Measurements from ENCODE around the gene SUSD3.

Gene SUSD3

DNA sequence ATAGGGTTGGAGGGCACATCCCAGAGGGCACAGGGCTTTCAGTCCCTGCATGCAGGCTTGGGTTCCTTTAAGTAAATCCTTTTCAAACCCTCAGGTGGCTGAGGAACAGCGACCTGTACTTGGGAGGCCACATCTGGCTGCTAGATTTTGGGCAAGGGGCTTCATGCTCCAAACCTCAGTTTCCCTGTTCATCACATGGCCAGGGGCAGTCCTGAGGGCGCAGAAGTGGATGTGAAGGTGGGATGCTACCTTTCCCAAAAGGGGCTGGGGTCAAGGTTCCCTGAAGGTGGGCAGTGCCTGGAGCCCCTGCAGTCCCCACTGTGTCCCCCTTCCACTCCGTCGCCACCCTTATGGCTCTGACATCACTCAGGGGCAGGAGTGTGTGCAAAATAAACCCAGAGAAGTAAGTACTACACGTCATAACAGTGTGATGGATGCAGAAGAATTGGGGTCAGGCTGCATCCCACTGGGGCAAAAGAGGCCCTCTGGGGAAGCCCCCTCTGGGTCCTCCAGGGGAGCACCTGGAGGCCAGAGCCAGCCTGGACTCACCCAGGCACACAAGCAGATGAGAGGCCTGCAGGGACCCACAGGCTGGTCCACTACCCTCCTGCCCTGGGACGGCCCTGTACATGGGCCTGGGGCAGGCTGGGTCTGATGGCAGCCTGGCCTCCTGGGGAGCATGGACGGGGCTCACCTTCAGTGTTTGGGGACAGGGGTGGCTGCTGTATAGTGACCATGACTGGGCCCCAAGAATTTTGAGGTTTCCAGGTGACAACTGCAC, 35.6 kb downstream of the SUSD3 start:
- no peaks in the 10 kb centered on the region for H3K27me3 ChIP-seq (ENCODE audit: low read depth, low read length)
- no peak overlapping the region for H2AFZ ChIP-seq (ENCODE audit: low read depth, low read length)
- TF ChIP-seq EZH2phosphoT487 (IDR thresholded peaks at IDR 0.05; ENCODE audit: low read depth), result no peak
- TF ChIP-seq, protein P1, sequence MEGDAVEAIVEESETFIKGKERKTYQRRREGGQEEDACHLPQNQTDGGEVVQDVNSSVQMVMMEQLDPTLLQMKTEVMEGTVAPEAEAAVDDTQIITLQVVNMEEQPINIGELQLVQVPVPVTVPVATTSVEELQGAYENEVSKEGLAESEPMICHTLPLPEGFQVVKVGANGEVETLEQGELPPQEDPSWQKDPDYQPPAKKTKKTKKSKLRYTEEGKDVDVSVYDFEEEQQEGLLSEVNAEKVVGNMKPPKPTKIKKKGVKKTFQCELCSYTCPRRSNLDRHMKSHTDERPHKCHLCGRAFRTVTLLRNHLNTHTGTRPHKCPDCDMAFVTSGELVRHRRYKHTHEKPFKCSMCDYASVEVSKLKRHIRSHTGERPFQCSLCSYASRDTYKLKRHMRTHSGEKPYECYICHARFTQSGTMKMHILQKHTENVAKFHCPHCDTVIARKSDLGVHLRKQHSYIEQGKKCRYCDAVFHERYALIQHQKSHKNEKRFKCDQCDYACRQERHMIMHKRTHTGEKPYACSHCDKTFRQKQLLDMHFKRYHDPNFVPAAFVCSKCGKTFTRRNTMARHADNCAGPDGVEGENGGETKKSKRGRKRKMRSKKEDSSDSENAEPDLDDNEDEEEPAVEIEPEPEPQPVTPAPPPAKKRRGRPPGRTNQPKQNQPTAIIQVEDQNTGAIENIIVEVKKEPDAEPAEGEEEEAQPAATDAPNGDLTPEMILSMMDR (IDR thresholded peaks at IDR 0.05; ENCODE audit: low read depth, low read length), result no peak
- peaks cover 7% of the 10 kb centered on the region; the same call in 1 of the 2 replicates for H3K79me2 ChIP-seq (ENCODE audit: low read length)
- H3K27ac ChIP-seq (ENCODE audit: low read length), result peak overlapping the region; percentile 97
- peak overlapping the region; percentile 100 for H3K4me2 ChIP-seq (ENCODE audit: low read length)
- peaks cover 6% of the 10 kb centered on the region for H3K36me3 ChIP-seq (replicated peaks; ENCODE audit: low read depth, low read length)
- H3K9me3 ChIP-seq (ENCODE audit: insufficient read depth, low read length), result peaks cover 12% of the 10 kb centered on the region
- H4K20me1 ChIP-seq (ENCODE audit: insufficient read depth, low read length), result no peaks in the 10 kb centered on the region
- peak overlapping the region; percentile 100; the same call in 1 of the 2 replicates for H3K9ac ChIP-seq (ENCODE audit: low read length)
- H3K4me3 ChIP-seq (ENCODE audit: low read length), result peak overlapping the region; percentile 97
- peaks cover 55% of the 10 kb centered on the region for H3K4me1 ChIP-seq (ENCODE audit: low read length)

DNA sequence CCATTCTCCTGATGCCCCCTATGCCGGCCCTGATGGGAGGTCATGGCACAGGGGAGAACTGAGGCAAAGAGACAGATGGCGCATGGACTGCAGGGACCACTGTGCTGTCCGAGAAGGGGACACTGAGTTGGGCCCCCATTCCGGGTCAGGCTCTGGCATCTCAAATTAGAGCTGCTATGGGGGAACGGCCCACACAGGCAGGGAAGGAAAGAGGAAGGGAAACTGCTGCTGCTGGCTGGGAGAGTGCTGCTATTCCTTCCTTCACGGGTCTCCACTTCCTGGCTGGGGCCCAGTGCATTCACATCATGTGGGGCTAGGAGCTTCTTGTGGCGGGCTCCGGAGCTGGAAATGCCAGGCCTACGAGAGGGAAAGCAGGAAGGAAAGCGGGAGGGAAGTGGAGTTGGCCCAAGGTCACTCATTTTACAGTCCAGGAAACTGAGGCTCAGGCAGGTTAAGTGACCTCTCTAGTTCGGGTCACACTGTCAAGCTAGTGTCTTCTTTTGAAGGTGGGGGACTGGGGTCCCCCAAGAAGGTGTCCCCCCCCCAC, 36.2 kb downstream of the SUSD3 start:
- Histone ChIP-seq H3K79me2 (ENCODE audit: low read length) (peaks cover 7% of the 10 kb centered on the region; the same call in 1 of the 2 replicates), H2AFZ (ENCODE audit: low read depth, low read length) (no peak overlapping the region), H3K27ac (ENCODE audit: low read length) (peak overlapping the region; percentile 97), H4K20me1 (ENCODE audit: insufficient read depth, low read length) (no peaks in the 10 kb centered on the region), H3K9ac (ENCODE audit: low read length) (peak overlapping the region; percentile 100), H3K4me2 (ENCODE audit: low read length) (peak overlapping the region; percentile 100), H3K9me3 (ENCODE audit: insufficient read depth, low read length) (peaks cover 12% of the 10 kb centered on the region), H3K27me3 (ENCODE audit: low read depth, low read length) (no peaks in the 10 kb centered on the region), H3K36me3 (replicated peaks; ENCODE audit: low read depth, low read length) (peaks cover 6% of the 10 kb centered on the region), H3K4me1 (ENCODE audit: low read length) (peaks cover 55% of the 10 kb centered on the region), H3K4me3 (ENCODE audit: low read length) (peak overlapping the region; percentile 97)
- TF ChIP-seq EZH2phosphoT487 (IDR thresholded peaks at IDR 0.05; ENCODE audit: low read depth), result no peak
- TF ChIP-seq, protein P1 (IDR thresholded peaks at IDR 0.05; ENCODE audit: low read depth, low read length), result no peak

- peaks cover 7% of the 10 kb centered on the region; the same call in 1 of the 2 replicates for H3K79me2 ChIP-seq (ENCODE audit: low read length)
- H3K27ac ChIP-seq (ENCODE audit: low read length), result peak overlapping the region; percentile 97
- H4K20me1 ChIP-seq (ENCODE audit: insufficient read depth, low read length), result no peaks in the 10 kb centered on the region
- H3K4me3 ChIP-seq (ENCODE audit: low read length), result peak overlapping the region; percentile 99
- peaks cover 6% of the 10 kb centered on the region for H3K36me3 ChIP-seq (replicated peaks; ENCODE audit: low read depth, low read length)
- TF ChIP-seq EZH2phosphoT487 (IDR thresholded peaks at IDR 0.05; ENCODE audit: low read depth), result no peak
- H3K9me3 ChIP-seq (ENCODE audit: insufficient read depth, low read length), result peaks cover 12% of the 10 kb centered on the region
- H3K27me3 ChIP-seq (ENCODE audit: low read depth, low read length), result no peaks in the 10 kb centered on the region
- peak overlapping the region; percentile 100 for H3K4me2 ChIP-seq (ENCODE audit: low read length)
- H3K9ac ChIP-seq (ENCODE audit: low read length), result peak overlapping the region; percentile 100
- H3K4me1 ChIP-seq (ENCODE audit: low read length), result peaks cover 55% of the 10 kb centered on the region
- H2AFZ ChIP-seq (ENCODE audit: low read depth, low read length), result no peak overlapping the region
Measured at GRCh38 chr9:93095205-93096130, 37.0 kb downstream of the SUSD3 start.

GRCh38 chr9:93096131-93096802, 37.8 kb downstream of the SUSD3 start, which contains the start of gene CARD19:
CARD19 (plus strand) TSS chr9:93096217; CDS start chr9:93096346, 129 bp downstream.
- Histone ChIP-seq H3K4me2 (ENCODE audit: low read length) (peak within 1 kb of the TSS; percentile 100), H3K36me3 (replicated peaks; ENCODE audit: low read depth, low read length) (peaks cover 2% of the 10 kb centered on the region), H3K79me2 (ENCODE audit: low read length) (peaks cover 7% of the 10 kb centered on the region; the same call in 1 of the 2 replicates), H3K4me3 (ENCODE audit: low read length) (peak within 1 kb of the TSS; percentile 99), H3K27me3 (ENCODE audit: low read depth, low read length) (no peaks in the 10 kb centered on the region), H3K27ac (ENCODE audit: low read length) (peak within 1 kb of the TSS; percentile 97), H4K20me1 (ENCODE audit: insufficient read depth, low read length) (no peaks in the 10 kb centered on the region), H3K9ac (ENCODE audit: low read length) (peak within 1 kb of the TSS; percentile 100), H2AFZ (ENCODE audit: low read depth, low read length) (peak within 1 kb of the TSS; percentile 52; the same call in 1 of the 2 replicates), H3K4me1 (ENCODE audit: low read length) (peaks cover 49% of the 10 kb centered on the region), H3K9me3 (ENCODE audit: insufficient read depth, low read length) (peaks cover 7% of the 10 kb centered on the region)
- TF ChIP-seq, protein P1 (IDR thresholded peaks at IDR 0.05; ENCODE audit: low read depth, low read length), result no peak
- no peak for TF ChIP-seq EZH2phosphoT487 (IDR thresholded peaks at IDR 0.05; ENCODE audit: low read depth)
